ENCODE data around the gene APEH.

Gene APEH

DNA sequence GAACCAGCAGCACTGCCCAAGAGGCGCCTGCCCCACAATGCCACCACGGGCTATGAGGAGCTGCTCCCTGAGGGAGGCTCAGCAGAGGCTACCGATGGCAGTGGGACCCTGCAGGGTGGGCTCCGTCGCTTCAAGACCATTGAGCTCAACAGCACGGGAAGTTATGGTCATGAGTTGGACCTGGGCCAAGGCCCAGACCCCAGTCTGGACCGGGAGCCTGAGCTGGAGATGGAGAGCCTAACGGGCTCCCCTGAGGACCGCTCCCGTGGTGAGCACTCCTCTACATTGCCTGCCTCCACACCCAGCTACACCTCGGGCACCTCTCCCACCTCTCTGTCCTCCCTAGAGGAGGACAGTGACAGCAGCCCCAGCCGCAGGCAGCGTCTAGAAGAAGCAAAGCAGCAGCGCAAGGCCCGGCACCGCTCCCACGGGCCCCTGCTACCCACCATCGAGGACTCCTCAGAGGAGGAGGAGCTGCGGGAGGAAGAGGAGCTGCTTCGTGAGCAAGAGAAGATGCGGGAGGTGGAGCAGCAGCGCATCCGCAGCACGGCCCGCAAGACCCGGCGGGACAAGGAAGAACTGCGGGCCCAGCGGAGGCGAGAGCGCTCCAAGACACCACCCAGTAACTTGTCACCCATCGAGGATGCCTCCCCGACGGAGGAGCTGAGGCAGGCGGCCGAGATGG, 21.8 kb upstream of the APEH start:
- DNase-seq, result no peak

GRCh38 chr3:49652903-49653415, 21.2 kb upstream of the APEH start:
- no peak for DNase-seq

DNA sequence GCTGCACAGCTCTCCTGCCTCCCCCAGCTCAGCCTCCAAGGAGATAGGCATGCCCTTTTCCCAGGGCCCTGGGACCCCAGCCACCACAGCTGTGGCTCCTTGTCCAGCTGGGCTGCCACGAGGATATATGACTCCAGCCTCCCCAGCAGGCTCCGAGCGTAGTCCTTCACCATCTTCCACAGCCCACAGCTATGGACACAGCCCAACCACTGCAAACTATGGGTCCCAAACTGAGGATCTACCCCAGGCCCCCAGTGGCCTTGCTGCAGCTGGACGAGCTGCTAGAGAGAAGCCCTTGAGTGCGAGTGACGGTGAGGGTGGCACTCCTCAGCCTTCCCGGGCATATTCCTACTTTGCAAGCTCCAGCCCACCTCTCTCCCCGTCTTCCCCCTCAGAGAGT, 20.5 kb upstream of the APEH start:
- DNase-seq, result no peak

- no peak for DNase-seq
Measured at GRCh38 chr3:49654176-49654825, 19.9 kb upstream of the APEH start.

DNA sequence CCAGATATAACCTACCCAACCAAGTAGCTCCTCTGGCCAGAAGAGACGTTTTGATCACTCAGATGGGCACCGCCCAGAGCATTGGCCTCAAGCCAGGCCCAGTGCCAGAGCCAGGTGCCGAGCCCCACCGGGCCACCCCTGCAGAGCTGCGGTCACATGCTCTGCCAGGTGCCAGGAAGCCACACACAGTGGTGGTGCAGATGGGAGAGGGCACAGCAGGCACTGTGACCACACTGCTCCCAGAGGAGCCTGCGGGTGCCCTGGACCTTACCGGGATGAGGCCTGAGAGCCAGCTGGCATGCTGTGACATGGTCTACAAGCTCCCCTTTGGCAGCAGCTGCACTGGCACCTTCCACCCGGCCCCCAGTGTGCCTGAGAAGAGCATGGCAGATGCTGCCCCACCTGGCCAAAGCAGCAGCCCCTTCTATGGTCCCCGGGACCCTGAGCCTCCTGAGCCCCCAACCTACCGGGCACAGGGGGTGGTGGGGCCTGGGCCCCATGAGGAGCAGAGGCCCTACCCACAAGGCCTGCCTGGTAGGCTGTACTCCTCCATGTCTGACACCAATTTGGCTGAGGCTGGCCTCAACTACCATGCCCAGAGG, 19.1 kb upstream of the APEH start:
- no peak for DNase-seq

DNA sequence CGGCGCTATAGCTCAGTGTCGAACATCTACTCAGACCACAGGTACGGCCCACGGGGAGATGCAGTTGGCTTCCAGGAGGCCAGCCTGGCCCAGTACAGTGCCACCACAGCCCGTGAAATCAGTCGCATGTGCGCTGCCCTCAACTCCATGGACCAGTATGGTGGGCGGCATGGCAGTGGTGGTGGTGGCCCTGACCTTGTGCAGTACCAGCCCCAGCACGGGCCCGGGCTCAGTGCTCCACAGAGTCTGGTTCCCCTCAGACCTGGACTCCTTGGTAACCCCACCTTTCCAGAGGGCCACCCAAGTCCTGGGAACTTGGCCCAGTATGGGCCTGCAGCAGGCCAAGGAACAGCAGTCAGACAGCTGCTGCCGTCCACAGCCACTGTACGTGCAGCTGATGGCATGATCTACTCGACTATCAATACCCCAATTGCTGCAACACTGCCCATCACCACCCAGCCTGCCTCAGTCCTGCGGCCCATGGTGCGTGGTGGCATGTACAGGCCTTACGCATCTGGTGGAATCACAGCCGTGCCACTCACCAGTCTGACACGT, 18.3 kb upstream of the APEH start:
- no peak for DNase-seq

- no peak for DNase-seq
Measured at GRCh38 chr3:49656541-49657112, 17.5 kb upstream of the APEH start.

- no peak for DNase-seq
Measured at GRCh38 chr3:49657208-49657915, 16.8 kb upstream of the APEH start.

- no peak for DNase-seq
Measured at GRCh38 chr3:49658711-49659110, 15.4 kb upstream of the APEH start.

- no peak for DNase-seq
Measured at GRCh38 chr3:49659756-49660155, 14.4 kb upstream of the APEH start.

GRCh38 chr3:49661281-49661680, 12.9 kb upstream of the APEH start:
- DNase-seq, result no peak

DNA sequence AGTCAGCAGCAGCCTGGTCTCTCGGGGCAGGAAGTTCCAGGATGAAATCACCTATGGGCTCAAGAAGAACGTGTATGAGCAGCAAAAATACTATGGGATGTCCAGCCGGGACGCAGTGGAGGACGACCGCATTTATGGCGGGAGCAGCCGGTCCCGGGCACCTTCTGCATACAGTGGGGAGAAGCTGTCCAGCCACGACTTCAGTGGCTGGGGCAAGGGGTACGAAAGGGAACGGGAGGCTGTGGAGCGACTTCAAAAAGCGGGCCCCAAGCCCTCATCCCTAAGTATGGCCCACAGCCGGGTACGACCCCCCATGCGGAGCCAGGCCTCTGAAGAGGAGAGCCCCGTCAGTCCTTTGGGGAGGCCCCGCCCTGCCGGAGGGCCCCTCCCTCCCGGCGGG, 12.1 kb upstream of the APEH start:
- DNase-seq, result no peak

DNA sequence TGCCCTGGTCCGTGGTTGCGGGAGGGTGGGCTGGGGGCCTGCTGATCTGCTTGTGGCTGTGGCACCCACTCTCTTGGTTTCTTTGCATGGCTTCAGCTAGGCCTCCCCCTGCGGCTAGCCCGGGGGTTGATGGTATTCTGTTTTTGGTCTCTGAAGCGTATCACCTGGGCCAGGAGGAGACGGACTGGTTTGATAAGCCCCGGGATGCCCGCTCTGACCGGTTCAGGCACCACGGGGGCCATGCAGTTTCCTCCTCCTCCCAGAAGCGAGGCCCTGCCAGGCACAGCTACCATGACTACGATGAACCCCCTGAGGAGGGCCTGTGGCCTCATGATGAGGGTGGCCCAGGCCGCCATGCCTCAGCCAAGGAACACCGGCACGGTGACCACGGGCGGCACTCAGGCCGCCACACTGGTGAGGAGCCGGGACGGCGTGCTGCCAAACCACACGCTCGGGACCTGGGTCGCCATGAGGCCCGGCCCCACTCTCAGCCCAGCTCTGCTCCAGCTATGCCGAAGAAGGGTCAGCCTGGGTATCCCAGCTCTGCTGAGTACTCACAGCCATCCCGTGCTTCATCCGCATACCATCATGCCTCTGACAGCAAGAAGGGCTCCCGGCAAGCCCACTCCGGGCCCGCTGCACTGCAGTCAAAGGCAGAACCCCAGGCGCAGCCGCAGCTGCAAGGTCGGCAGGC, 11.3 kb upstream of the APEH start:
- no peak for DNase-seq

DNA sequence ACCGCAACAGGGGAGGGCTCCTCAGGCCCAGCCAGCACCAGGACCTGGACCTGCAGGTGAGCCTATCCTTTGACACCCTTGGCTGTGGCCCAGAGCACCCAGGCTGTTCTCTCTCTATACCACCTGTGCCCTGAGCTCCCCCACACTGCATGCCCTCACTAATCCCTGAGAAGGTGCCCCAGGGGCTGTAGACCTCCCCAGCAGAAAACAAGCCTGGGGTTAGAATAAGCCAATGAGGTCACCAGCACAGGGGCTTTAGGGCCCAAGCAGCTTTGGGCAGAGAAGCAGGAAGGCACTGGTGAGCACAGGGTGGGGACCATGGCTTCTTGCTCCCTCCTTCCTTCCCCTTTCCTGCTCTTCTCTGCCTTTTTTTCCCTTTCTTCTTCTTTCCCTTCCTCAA, 10.3 kb upstream of the APEH start:
- DNase-seq, result no peak

GRCh38 chr3:49664300-49664699, 9.9 kb upstream of the APEH start:
- no peak for DNase-seq

DNA sequence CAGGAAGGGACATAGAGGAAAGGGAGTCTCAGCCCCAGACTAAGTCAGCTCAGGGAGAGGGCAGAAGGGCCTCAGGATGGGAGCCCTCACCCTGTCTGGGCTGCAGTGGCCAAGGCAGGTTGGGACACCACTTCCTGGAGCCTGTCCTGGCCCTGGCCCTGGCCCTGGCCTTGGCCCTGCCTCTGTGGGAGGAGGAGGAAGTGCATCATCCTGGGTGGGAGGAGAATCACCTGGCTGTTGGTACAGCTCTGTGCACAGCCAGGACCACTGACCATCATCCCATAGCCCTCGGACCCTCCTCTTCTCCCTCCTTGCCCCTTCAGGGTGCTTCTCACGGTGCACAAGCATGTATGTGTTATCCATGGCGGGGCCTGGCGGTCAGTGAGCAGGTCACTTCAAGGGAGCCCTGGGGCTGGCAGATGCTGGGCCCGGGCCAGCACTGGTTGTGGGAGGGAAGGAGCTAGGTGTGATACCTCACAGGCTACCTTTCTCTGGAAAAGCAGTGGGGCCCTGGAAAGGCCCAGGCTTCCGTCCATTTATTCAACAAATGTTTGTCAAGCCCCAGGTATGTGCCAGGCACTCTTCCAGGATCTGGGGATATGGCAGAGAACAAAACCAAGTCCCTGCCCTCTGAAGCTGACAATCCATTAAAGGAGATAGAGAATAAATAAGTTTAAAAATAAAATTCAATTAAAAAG, 8.2 kb upstream of the APEH start:
- DNase-seq, result no peak

DNA sequence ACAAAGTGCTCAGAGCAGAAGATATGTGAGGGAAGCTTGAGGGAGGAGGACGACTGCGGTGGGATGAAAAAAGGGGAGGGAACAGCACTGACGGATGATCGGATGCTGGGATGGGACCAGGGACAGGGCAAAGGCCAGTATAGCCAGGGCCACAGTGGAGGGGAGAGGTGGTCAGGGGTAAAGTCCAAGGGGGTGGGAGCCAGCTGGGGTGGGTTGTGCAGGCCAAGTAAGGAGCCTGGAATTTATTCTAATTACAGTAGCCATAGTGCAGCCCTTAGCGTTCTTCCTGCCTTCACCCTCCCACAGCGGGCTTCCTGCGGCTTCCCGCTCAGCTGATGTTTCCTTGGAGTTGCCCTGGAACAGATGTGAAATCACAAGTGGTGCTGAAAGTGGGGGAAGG, 7.6 kb upstream of the APEH start:
- no peak for DNase-seq

DNA sequence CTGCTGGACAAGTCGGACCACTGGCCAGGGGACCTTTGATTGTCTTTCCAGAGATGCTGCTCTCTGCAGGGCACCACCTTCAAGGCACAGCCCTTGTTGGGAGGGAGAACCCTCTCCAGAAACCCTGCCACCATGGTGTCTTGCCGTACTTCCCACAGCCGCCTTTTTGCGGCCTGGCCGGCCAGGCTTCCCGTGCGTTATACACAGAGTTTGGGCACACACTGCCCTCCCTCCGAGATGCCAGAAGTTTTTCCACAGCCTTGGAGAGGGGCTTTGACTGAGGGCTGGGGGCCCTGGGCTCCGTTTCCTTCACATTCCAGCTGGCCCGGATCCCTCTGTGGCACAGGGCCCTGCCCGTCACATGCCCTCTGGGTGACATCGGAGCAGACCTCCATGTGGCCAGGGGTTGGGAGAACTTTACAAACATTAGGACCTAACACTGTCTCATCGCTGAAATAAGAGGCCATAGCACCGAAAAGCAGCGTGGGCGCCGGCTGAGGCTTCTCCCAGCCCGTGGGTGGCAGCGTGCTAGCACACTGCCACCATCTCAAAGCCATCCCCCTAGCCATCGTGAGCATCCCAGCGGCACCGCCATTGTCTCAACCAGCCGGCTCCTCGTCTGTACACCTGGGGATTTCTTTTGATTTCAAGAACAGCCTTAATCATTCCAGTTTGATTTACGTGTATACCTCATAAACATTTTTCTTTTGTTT, 6.3 kb upstream of the APEH start:
- DNase-seq, result no peak

DNA sequence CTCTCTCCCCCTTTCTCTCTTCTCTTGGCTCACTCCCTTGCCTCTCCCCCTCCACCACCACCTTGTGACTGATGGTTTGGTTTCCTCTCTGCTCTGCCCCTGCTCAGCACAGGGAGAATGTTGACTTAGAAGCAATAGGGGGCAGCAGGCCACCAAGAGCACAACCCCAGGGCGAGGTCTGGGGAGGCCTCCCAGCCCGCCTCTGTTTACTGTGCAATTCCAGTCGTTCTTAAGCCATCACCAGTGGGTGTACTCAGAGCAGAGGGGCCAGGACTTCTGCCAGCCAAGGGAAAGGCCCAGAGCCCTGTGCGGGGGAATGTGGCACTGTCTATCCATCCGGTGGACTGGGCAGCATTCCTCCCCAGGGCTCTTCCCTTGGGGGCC, 5.7 kb upstream of the APEH start:
- DNase-seq, result no peak

- DNase-seq, result no peak
Measured at GRCh38 chr3:49668861-49669260, 5.3 kb upstream of the APEH start.

GRCh38 chr3:49669352-49669751, 4.8 kb upstream of the APEH start:
- DNase-seq, result no peak

Measured in AML-193 (cell line).